HepG2 (cell line): Measurements from ENCODE around the gene NGEF. TPM values are rescaled to one million over a fixed set of nuclear protein-coding genes. Genes with fewer than 3 reads are reported as not detected.

Experiments used
- ATAD3A ChIP-seq: sonication (generic); formaldehyde crosslinking; IDR thresholded peaks from 2 replicates; pipeline ENCODE4 v1.4.0; 2020; ENCODE audit warnings: missing genetic modification reagents
- CHCHD3 ChIP-seq: sonication (generic); formaldehyde crosslinking; IDR thresholded peaks from 2 replicates; pipeline ENCODE4 v1.8.0; 2022; ENCODE audit warnings: mild to moderate bottlenecking, missing genetic modification reagents, moderate library complexity
- HMG20A ChIP-seq: IDR thresholded peaks from 2 replicates; pipeline ENCODE4 v1.6.1; 2016; ENCODE audit warnings: borderline replicate concordance
- KLF15 ChIP-seq: sonication (generic); formaldehyde crosslinking; IDR thresholded peaks from 2 replicates; pipeline ENCODE4 v1.8.1; 2023; ENCODE audit warnings: borderline replicate concordance, mild to moderate bottlenecking, inconsistent platforms, missing genetic modification reagents, mixed read lengths
- SETDB1 ChIP-seq: sonication (generic); formaldehyde crosslinking; IDR thresholded peaks from 2 replicates; pipeline ENCODE4 v1.5.1; 2020; ENCODE audit warnings: missing genetic modification reagents, mild to moderate bottlenecking, borderline replicate concordance
- polyA plus RNA-seq, 8 experiments: library from polyadenylated mRNA; depleted of rRNA in 3 of 8; stranded (reverse) in 7 of 8; unstranded in 1 of 8; fragments of >200 nt; fragmentation: Illumina TruSeq in 4 of 8; extraction: Trizol in 4 of 8; gene quantifications; 2 replicates each; pipeline versions ENCODE4 v1.2.1 to v1.2.3, GENCODE V29; 2011 to 2016; ENCODE audit warnings: low read depth in 4 of 8, missing spikeins in 1 of 8, mixed read lengths in 1 of 8; ENCODE audit not compliant: insufficient read depth in 1 of 8
- total RNA-seq, 5 experiments: library from RNA; depleted of rRNA; stranded (reverse); fragments of >200 nt; fragmentation: Illumina TruSeq; extraction: Trizol; gene quantifications; 2 replicates each; pipeline ENCODE4 v1.2.3, GENCODE V29; 2016; ENCODE audit warnings: low read depth in 1 of 5
- TF ChIP-seq, protein P1 (sequence below): sonication (generic); formaldehyde crosslinking; IDR thresholded peaks from 2 replicates; pipeline ENCODE4 v1.4.0; 2020; ENCODE audit warnings: mild to moderate bottlenecking, missing genetic modification reagents

Gene NGEF
- total and polyA plus RNA-seq, 2 of the 13 experiments (the other 11 are each of a cell fraction or from before 2014, with no cell fraction given): 14.4 to 36.9 TPM

- TF ChIP-seq, protein P1, sequence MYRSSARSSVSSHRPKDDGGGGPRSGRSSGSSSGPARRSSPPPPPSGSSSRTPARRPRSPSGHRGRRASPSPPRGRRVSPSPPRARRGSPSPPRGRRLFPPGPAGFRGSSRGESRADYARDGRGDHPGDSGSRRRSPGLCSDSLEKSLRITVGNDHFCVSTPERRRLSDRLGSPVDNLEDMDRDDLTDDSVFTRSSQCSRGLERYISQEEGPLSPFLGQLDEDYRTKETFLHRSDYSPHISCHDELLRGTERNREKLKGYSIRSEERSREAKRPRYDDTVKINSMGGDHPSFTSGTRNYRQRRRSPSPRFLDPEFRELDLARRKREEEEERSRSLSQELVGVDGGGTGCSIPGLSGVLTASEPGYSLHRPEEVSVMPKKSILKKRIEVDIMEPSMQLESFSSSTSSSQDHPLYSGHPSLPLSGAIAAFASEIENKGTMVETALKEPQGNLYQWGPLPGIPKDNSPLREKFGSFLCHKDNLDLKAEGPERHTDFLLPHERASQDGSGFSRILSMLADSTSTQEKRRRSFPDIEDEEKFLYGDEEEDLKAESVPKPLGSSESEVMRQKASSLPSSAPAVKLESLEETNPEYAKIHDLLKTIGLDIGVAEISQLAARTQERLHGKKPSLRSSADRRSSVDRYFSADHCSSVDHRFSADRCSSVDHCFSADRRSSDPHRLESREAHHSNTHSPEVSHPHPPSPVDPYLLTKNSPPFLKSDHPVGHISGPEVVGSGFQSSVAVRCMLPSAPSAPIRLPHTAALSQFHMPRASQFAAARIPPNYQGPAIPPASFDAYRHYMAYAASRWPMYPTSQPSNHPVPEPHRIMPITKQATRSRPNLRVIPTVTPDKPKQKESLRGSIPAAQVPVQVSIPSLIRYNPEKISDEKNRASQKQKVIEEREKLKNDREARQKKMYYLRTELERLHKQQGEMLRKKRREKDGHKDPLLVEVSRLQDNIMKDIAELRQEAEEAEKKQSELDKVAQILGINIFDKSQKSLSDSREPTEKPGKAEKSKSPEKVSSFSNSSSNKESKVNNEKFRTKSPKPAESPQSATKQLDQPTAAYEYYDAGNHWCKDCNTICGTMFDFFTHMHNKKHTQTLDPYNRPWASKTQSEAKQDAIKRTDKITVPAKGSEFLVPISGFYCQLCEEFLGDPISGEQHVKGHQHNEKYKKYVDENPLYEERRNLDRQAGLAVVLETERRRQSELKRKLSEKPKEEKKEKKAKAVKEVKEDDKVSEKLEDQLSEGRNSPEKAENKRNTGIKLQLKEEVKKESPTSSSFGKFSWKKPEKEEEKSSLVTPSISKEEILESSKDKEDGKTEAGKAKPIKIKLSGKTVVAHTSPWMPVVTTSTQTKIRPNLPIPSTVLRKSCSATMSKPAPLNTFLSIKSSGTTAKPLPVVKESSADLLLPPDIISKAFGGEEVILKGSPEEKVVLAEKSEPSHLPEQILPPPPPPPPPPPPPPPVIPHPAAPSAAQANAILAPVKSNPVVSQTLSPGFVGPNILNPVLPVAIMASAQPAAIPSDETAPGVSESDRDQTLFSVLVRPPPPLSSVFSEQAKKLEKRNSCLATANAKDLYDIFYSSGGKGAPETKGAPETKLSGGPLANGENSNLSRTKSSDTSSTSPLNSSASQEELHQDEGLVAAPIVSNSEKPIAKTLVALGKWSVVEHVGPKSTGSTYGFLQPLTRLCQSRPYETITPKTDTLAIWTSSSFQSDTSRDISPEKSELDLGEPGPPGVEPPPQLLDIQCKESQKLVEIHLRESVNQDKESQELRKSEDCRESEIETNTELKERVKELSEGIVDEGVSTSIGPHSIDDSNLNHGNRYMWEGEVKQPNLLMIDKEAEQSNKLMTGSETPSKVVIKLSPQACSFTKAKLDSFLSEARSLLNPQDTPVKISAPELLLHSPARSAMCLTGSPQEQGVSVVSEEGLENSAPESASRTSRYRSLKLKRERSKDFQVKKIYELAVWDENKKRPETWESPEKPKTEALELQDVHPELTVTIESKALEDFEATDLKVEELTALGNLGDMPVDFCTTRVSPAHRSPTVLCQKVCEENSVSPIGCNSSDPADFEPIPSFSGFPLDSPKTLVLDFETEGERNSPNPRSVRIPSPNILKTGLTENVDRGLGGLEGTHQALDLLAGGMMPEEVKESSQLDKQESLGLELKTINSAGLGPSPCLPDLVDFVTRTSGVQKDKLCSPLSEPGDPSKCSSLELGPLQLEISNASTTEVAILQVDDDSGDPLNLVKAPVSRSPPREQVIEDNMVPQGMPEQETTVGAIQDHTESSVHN (CRISPR knock-in tag): no peak
- TF ChIP-seq KLF15 (CRISPR knock-in tag) (no peak), ATAD3A (CRISPR knock-in tag) (no peak), HMG20A (CRISPR knock-in tag) (no peak), CHCHD3 (no peak), SETDB1 (CRISPR knock-in tag) (no peak)
Observed at GRCh38 chr2:232876978-232877441, 136.0 kb downstream of the NGEF start (continued).
